ENCODE data around the gene DHRSX.

DNA sequence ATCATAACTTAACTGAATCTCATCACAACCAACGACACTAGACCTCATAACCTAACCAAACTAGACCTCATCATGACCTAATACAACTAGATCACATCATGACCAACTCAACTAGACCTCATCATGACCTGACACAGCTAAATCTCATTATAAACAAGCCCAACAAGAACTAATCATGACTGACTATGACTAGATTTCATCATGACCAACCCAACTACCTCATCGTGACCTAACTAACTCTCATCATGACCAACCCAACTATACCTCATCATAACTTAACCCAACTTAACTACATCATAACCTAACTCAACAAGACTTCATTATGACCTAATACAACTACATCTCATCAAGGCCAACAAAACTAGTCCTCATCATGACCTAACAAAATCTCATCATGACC is 86.8 kb downstream of the DHRSX start:
- TF ChIP-seq, protein P1, sequence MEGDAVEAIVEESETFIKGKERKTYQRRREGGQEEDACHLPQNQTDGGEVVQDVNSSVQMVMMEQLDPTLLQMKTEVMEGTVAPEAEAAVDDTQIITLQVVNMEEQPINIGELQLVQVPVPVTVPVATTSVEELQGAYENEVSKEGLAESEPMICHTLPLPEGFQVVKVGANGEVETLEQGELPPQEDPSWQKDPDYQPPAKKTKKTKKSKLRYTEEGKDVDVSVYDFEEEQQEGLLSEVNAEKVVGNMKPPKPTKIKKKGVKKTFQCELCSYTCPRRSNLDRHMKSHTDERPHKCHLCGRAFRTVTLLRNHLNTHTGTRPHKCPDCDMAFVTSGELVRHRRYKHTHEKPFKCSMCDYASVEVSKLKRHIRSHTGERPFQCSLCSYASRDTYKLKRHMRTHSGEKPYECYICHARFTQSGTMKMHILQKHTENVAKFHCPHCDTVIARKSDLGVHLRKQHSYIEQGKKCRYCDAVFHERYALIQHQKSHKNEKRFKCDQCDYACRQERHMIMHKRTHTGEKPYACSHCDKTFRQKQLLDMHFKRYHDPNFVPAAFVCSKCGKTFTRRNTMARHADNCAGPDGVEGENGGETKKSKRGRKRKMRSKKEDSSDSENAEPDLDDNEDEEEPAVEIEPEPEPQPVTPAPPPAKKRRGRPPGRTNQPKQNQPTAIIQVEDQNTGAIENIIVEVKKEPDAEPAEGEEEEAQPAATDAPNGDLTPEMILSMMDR (IDR thresholded peaks at IDR 0.05) = no peak
- TF ChIP-seq POLR2A (IDR thresholded peaks at IDR 0.05; ENCODE audit: low read depth) = no peak
- TF ChIP-seq EP300 (IDR thresholded peaks at IDR 0.05) = no peak

Measured in esophagus muscularis mucosa (tissue), 4 donors.